ENCODE measurements around the gene ZNF649.

GRCh38 chr19:51926426-51926783 lies 21.6 kb upstream of the ZNF649 start:
- no peak for TF ChIP-seq ZFX (IDR thresholded peaks at IDR 0.05)
- TF ChIP-seq CTCF (conservative IDR thresholded peaks at IDR 0.05) = no peak
